ENCODE measurements around the gene ADNP.

Gene ADNP

GRCh38 chr20:50856475-50857041, 74.7 kb downstream of the ADNP start:
- Histone ChIP-seq H3K27ac (ENCODE audit: low read depth, low read length) (no peak overlapping the region), H3K36me3 (ENCODE audit: control insufficient read depth, insufficient read depth, low read length) (no peaks in the 10 kb centered on the region), H3K9ac (ENCODE audit: low read length) (no peak overlapping the region), H3K27me3 (ENCODE audit: control insufficient read depth, insufficient read depth, low read length) (no peaks in the 10 kb centered on the region), H3K4me1 (ENCODE audit: control insufficient read depth, insufficient read depth, low read length) (peaks cover 18% of the 10 kb centered on the region), H3K9me3 (ENCODE audit: control insufficient read depth, insufficient read depth, low read depth, low read length) (no peaks in the 10 kb centered on the region), H3K4me3 (ENCODE audit: low read depth, low read length) (no peak overlapping the region)

GRCh38 chr20:50855498-50856474, 75.5 kb downstream of the ADNP start:
- no peaks in the 10 kb centered on the region for H3K9me3 ChIP-seq (ENCODE audit: control insufficient read depth, insufficient read depth, low read depth, low read length)
- no peaks in the 10 kb centered on the region for H3K36me3 ChIP-seq (ENCODE audit: control insufficient read depth, insufficient read depth, low read length)
- no peak overlapping the region for H3K9ac ChIP-seq (ENCODE audit: low read length)
- H3K27me3 ChIP-seq (ENCODE audit: control insufficient read depth, insufficient read depth, low read length) = no peaks in the 10 kb centered on the region
- peaks cover 22% of the 10 kb centered on the region for H3K4me1 ChIP-seq (ENCODE audit: control insufficient read depth, insufficient read depth, low read length)
- H3K27ac ChIP-seq (ENCODE audit: low read depth, low read length) = no peak overlapping the region
- H3K4me3 ChIP-seq (ENCODE audit: low read depth, low read length) = no peak overlapping the region

GRCh38 chr20:50854506-50855249, 76.6 kb downstream of the ADNP start:
- Histone ChIP-seq H3K36me3 (ENCODE audit: control insufficient read depth, insufficient read depth, low read length) (no peaks in the 10 kb centered on the region), H3K4me1 (ENCODE audit: control insufficient read depth, insufficient read depth, low read length) (peaks cover 22% of the 10 kb centered on the region), H3K4me3 (ENCODE audit: low read depth, low read length) (no peak overlapping the region), H3K27ac (ENCODE audit: low read depth, low read length) (no peak overlapping the region), H3K9ac (ENCODE audit: low read length) (no peak overlapping the region), H3K27me3 (ENCODE audit: control insufficient read depth, insufficient read depth, low read length) (no peaks in the 10 kb centered on the region), H3K9me3 (ENCODE audit: control insufficient read depth, insufficient read depth, low read depth, low read length) (no peaks in the 10 kb centered on the region)

- no peak overlapping the region for H3K9ac ChIP-seq (ENCODE audit: low read length)
- H3K4me3 ChIP-seq (ENCODE audit: low read depth, low read length) = no peak overlapping the region
- H3K27ac ChIP-seq (ENCODE audit: low read depth, low read length) = no peak overlapping the region
- no peaks in the 10 kb centered on the region for H3K36me3 ChIP-seq (ENCODE audit: control insufficient read depth, insufficient read depth, low read length)
- H3K4me1 ChIP-seq (ENCODE audit: control insufficient read depth, insufficient read depth, low read length) = peaks cover 32% of the 10 kb centered on the region
- no peaks in the 10 kb centered on the region for H3K27me3 ChIP-seq (ENCODE audit: control insufficient read depth, insufficient read depth, low read length)
- no peaks in the 10 kb centered on the region for H3K9me3 ChIP-seq (ENCODE audit: control insufficient read depth, insufficient read depth, low read depth, low read length)
Observed at GRCh38 chr20:50852085-50852484, 79.2 kb downstream of the ADNP start.

GRCh38 chr20:50850721-50851286, 80.4 kb downstream of the ADNP start:
- no peaks in the 10 kb centered on the region for H3K9me3 ChIP-seq (ENCODE audit: control insufficient read depth, insufficient read depth, low read depth, low read length)
- H3K36me3 ChIP-seq (ENCODE audit: control insufficient read depth, insufficient read depth, low read length) = no peaks in the 10 kb centered on the region
- H3K27me3 ChIP-seq (ENCODE audit: control insufficient read depth, insufficient read depth, low read length) = no peaks in the 10 kb centered on the region
- 0 out of 2 replicates have a peak overlapping the region, but pooled peaks have one; percentile 22 for H3K27ac ChIP-seq (ENCODE audit: low read depth, low read length)
- H3K4me1 ChIP-seq (ENCODE audit: control insufficient read depth, insufficient read depth, low read length) = peaks cover 28% of the 10 kb centered on the region; the same call in 1 of the 2 replicates
- H3K9ac ChIP-seq (ENCODE audit: low read length) = no peak overlapping the region
- H3K4me3 ChIP-seq (ENCODE audit: low read depth, low read length) = no peak overlapping the region

GRCh38 chr20:50848846-50849673, 82.2 kb downstream of the ADNP start:
- Histone ChIP-seq H3K4me3 (ENCODE audit: low read depth, low read length) (no peak overlapping the region), H3K9me3 (ENCODE audit: control insufficient read depth, insufficient read depth, low read depth, low read length) (no peaks in the 10 kb centered on the region), H3K9ac (ENCODE audit: low read length) (no peak overlapping the region), H3K27ac (ENCODE audit: low read depth, low read length) (no peak overlapping the region), H3K4me1 (ENCODE audit: control insufficient read depth, insufficient read depth, low read length) (peaks cover 22% of the 10 kb centered on the region; the same call in 1 of the 2 replicates), H3K36me3 (ENCODE audit: control insufficient read depth, insufficient read depth, low read length) (0 out of 2 replicates have a peak, but pooled peaks cover 1% of the 10 kb centered on the region), H3K27me3 (ENCODE audit: control insufficient read depth, insufficient read depth, low read length) (no peaks in the 10 kb centered on the region)

- H3K4me3 ChIP-seq (ENCODE audit: low read depth, low read length) = no peak overlapping the region
- no peak overlapping the region for H3K27ac ChIP-seq (ENCODE audit: low read depth, low read length)
- H3K9ac ChIP-seq (ENCODE audit: low read length) = no peak overlapping the region
- H3K36me3 ChIP-seq (ENCODE audit: control insufficient read depth, insufficient read depth, low read length) = 0 out of 2 replicates have a peak, but pooled peaks cover 3% of the 10 kb centered on the region
- no peaks in the 10 kb centered on the region for H3K9me3 ChIP-seq (ENCODE audit: control insufficient read depth, insufficient read depth, low read depth, low read length)
- no peaks in the 10 kb centered on the region for H3K27me3 ChIP-seq (ENCODE audit: control insufficient read depth, insufficient read depth, low read length)
- peaks cover 22% of the 10 kb centered on the region; the same call in 1 of the 2 replicates for H3K4me1 ChIP-seq (ENCODE audit: control insufficient read depth, insufficient read depth, low read length)
Observed at GRCh38 chr20:50848341-50848808, 82.9 kb downstream of the ADNP start.

- H3K4me1 ChIP-seq (ENCODE audit: control insufficient read depth, insufficient read depth, low read length) = peaks cover 10% of the 10 kb centered on the region; the same call in 1 of the 2 replicates
Observed at GRCh38 chr20:50845566-50846215, 85.5 kb downstream of the ADNP start.

GRCh38 chr20:50844430-50845100, 86.7 kb downstream of the ADNP start:
- H3K36me3 ChIP-seq (ENCODE audit: control insufficient read depth, insufficient read depth, low read length) = peaks cover 7% of the 10 kb centered on the region; the same call in 1 of the 2 replicates

More at GRCh38 chr20:50845566-50846215, 85.5 kb downstream of the ADNP start:
- H3K9ac ChIP-seq (ENCODE audit: low read length) = no peak overlapping the region
- H3K36me3 ChIP-seq (ENCODE audit: control insufficient read depth, insufficient read depth, low read length) = peaks cover 7% of the 10 kb centered on the region; the same call in 1 of the 2 replicates
- H3K4me3 ChIP-seq (ENCODE audit: low read depth, low read length) = no peak overlapping the region
- H3K27me3 ChIP-seq (ENCODE audit: control insufficient read depth, insufficient read depth, low read length) = no peaks in the 10 kb centered on the region
- H3K9me3 ChIP-seq (ENCODE audit: control insufficient read depth, insufficient read depth, low read depth, low read length) = no peaks in the 10 kb centered on the region
- H3K27ac ChIP-seq (ENCODE audit: low read depth, low read length) = no peak overlapping the region

More at GRCh38 chr20:50844430-50845100, 86.7 kb downstream of the ADNP start:
- Histone ChIP-seq H3K9ac (ENCODE audit: low read length) (no peak overlapping the region), H3K4me1 (ENCODE audit: control insufficient read depth, insufficient read depth, low read length) (peaks cover 10% of the 10 kb centered on the region; the same call in 1 of the 2 replicates), H3K27me3 (ENCODE audit: control insufficient read depth, insufficient read depth, low read length) (no peaks in the 10 kb centered on the region), H3K4me3 (ENCODE audit: low read depth, low read length) (no peak overlapping the region), H3K27ac (ENCODE audit: low read depth, low read length) (no peak overlapping the region), H3K9me3 (ENCODE audit: control insufficient read depth, insufficient read depth, low read depth, low read length) (no peaks in the 10 kb centered on the region)

Measured in HUES6 (cell line).